Fibroblast of gingiva (primary cell): Measurements from ENCODE around the gene COG4.
"Not testable (repeated sequence)": the region's sequence is repeated elsewhere in the genome, so short reads cannot be mapped to it uniquely, and the experiment has no call there.

ENCODE experiments used
- DNase-seq: peaks from one replicate; pipeline ENCODE4 v3.0.0-alpha.2; 2011; ENCODE audit warnings: low read depth

The COG4 gene

GRCh38 chr16:70523076-70523742, at the start of gene COG4:
Gene COG4 (minus strand): TSS chr16:70523554. CDS start chr16:70523543, 11 bp downstream.
- DNase-seq = peak; percentile 77

- DNase-seq = no peak
Observed at GRCh38 chr16:70572926-70573270, 49.5 kb upstream of the COG4 start.

GRCh38 chr16:70572050-70572925, 48.9 kb upstream of the COG4 start:
- no peak for DNase-seq

GRCh38 chr16:70571623-70572022, 48.3 kb upstream of the COG4 start:
- DNase-seq = no peak

GRCh38 chr16:70570967-70571570, 47.7 kb upstream of the COG4 start:
- no peak for DNase-seq

GRCh38 chr16:70569752-70570151, 46.4 kb upstream of the COG4 start:
- no peak for DNase-seq

- DNase-seq = no peak
Observed at GRCh38 chr16:70568601-70569237, 45.4 kb upstream of the COG4 start.

GRCh38 chr16:70565053-70565452, 41.7 kb upstream of the COG4 start:
- DNase-seq = no peak

GRCh38 chr16:70563636-70564035, 40.3 kb upstream of the COG4 start:
- DNase-seq = peak; percentile 98

GRCh38 chr16:70561623-70562022, 38.3 kb upstream of the COG4 start:
- DNase-seq = peak; percentile 78

GRCh38 chr16:70556063-70556462, 32.7 kb upstream of the COG4 start:
- DNase-seq = no peak

- peak; percentile 91 for DNase-seq
Observed at GRCh38 chr16:70553645-70554044, 30.3 kb upstream of the COG4 start.

GRCh38 chr16:70552675-70553074, 29.3 kb upstream of the COG4 start:
- DNase-seq = peak; percentile 65

GRCh38 chr16:70551788-70552187, 28.4 kb upstream of the COG4 start:
- DNase-seq = no peak

GRCh38 chr16:70550082-70550481, 26.7 kb upstream of the COG4 start:
- DNase-seq = no peak

- DNase-seq = no peak
Observed at GRCh38 chr16:70548936-70549335, 25.6 kb upstream of the COG4 start.

GRCh38 chr16:70544548-70544947, 21.2 kb upstream of the COG4 start:
- no peak for DNase-seq

- DNase-seq = no peak
Observed at GRCh38 chr16:70540994-70541393, 17.6 kb upstream of the COG4 start.

GRCh38 chr16:70534971-70535370, 11.6 kb upstream of the COG4 start:
- DNase-seq = no peak

GRCh38 chr16:70529954-70530353, 6.6 kb upstream of the COG4 start:
- DNase-seq = not testable (repeated sequence)

GRCh38 chr16:70529051-70529777, 5.9 kb upstream of the COG4 start:
- DNase-seq = peak; percentile 64
